HepG2 (cell line): ENCODE results near the gene GPC6.

Experiments used
- BCL3 ChIP-seq: sonication (generic); formaldehyde crosslinking; IDR thresholded peaks from 2 replicates; pipeline ENCODE4 v1.5.1; 2020; ENCODE audit warnings: mild to moderate bottlenecking, missing genetic modification reagents, moderate library complexity
- CHD2 ChIP-seq: IDR thresholded peaks from 2 replicates; pipeline ENCODE4 v1.6.1; 2011; ENCODE audit warnings: low read depth, low read length, improper control_type of control experiment
- CREM ChIP-seq, 2 experiments: sonication (generic) in 1 of 2; formaldehyde crosslinking in 1 of 2; IDR thresholded peaks; 2 replicates each; pipeline versions ENCODE4 v1.4.0 to v1.6.1; 2016 to 2020; ENCODE audit warnings: antibody characterized with exemption in 1 of 2, mild to moderate bottlenecking in 1 of 2, missing genetic modification reagents in 1 of 2
- CTCF ChIP-seq: sonication (generic); formaldehyde crosslinking; IDR thresholded peaks from 2 replicates; pipeline ENCODE4 v1.5.0; 2020; ENCODE audit warnings: mild to moderate bottlenecking, missing genetic modification reagents, moderate library complexity
- ELF1 ChIP-seq: sonication (generic); formaldehyde crosslinking; IDR thresholded peaks from 2 replicates; pipeline ENCODE4 v1.4.0; 2020; ENCODE audit warnings: missing genetic modification reagents
- IKZF1 ChIP-seq: fragments of 450-650 bp; IDR thresholded peaks from 2 replicates; pipeline ENCODE4 v1.7.1; 2016
- KLF6 ChIP-seq: IDR thresholded peaks from 2 replicates; pipeline ENCODE4 v1.8.0; 2016; ENCODE audit warnings: missing biosample characterization, missing genetic modification reagents
- PATZ1 ChIP-seq: sonication (generic); formaldehyde crosslinking; IDR thresholded peaks from 2 replicates; pipeline ENCODE4 v1.4.0; 2020; ENCODE audit warnings: missing genetic modification reagents
- POLR2A ChIP-seq, 2 experiments: IDR thresholded peaks; 2 replicates each; pipeline ENCODE4 v1.6.1; 2011; ENCODE audit warnings: low read depth in 2 of 2, low read length in 2 of 2, mild to moderate bottlenecking in 1 of 2, moderate library complexity in 1 of 2; ENCODE audit not compliant: insufficient read depth in 1 of 2
- SMAD3 ChIP-seq: sonication (generic); formaldehyde crosslinking; IDR thresholded peaks from 2 replicates; pipeline ENCODE4 v1.4.0; 2020; ENCODE audit warnings: missing genetic modification reagents
- TBL1XR1 ChIP-seq: fragments of 150-350 bp; IDR thresholded peaks from 2 replicates; pipeline ENCODE4 v1.6.1; 2014; ENCODE audit warnings: borderline replicate concordance, low read length; ENCODE audit not compliant: partially characterized antibody
- ZNF232 ChIP-seq: sonication (generic); formaldehyde crosslinking; IDR thresholded peaks from 2 replicates; pipeline ENCODE4 v1.4.0; 2020; ENCODE audit warnings: missing genetic modification reagents, borderline replicate concordance
- ZNF432 ChIP-seq: sonication (generic); formaldehyde crosslinking; IDR thresholded peaks from 2 replicates; pipeline ENCODE4 v1.5.0; 2020; ENCODE audit warnings: missing genetic modification reagents, mild to moderate bottlenecking, borderline replicate concordance

GRCh38 chr13:93881411-93881810 lies 654.8 kb downstream of the GPC6 start:
- TF ChIP-seq PATZ1 (CRISPR knock-in tag) (no peak), BCL3 (no peak), KLF6 (CRISPR knock-in tag) (no peak), IKZF1 (no peak), ELF1 (CRISPR knock-in tag) (no peak), CREM (IDR thresholded peaks at IDR 0.05) (no peak), CREM (CRISPR knock-in tag; IDR thresholded peaks at IDR 0.05) (no peak), SMAD3 (CRISPR knock-in tag) (no peak), POLR2A (IDR thresholded peaks at IDR 0.05; ENCODE audit: insufficient read depth in 1 of 2, low read depth in 2 of 2, low read length in 2 of 2) (no peak), ZNF432 (no peak), TBL1XR1 (no peak), CTCF (CRISPR knock-in tag) (no peak), ZNF232 (CRISPR knock-in tag) (no peak), CHD2 (no peak)
